Measurements from ENCODE around the gene TNN. TPM values are rescaled to one million over a fixed set of nuclear protein-coding genes. Genes with fewer than 3 reads are reported as not detected.

The TNN gene
- total RNA-seq, 2 donors from 2014 or later: 0.05 to 0.14 TPM

DNA sequence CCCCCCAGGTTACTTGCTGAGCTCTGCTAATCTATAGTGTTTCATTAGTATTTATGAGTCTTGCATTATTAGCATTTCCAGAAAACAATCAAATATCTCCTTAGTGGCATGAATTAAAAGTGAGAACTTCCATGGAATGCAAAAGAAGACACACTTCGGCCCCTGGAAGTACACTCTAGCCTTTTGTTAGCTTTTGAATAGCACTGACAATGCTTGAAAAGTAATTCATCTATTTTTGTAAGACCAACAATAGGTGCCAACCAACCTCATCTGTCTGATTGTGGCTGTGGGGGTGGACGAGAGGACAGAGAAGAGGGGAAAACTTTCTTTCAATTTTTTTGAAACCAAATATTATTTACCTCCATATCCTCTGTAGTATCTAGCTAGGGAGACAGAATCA, 97.1 kb downstream of the TNN start:
- DNase-seq (ENCODE audit: low spot score): no peak
- intact Hi-C loops (cut with DNase I): no loop called here

- intact Hi-C loops (cut with DNase I): no loop called here
- DNase-seq (ENCODE audit: low spot score): no peak
These were observed 99.1 kb downstream of the TNN start for GRCh38 chr1:175166746-175167145.

DNA sequence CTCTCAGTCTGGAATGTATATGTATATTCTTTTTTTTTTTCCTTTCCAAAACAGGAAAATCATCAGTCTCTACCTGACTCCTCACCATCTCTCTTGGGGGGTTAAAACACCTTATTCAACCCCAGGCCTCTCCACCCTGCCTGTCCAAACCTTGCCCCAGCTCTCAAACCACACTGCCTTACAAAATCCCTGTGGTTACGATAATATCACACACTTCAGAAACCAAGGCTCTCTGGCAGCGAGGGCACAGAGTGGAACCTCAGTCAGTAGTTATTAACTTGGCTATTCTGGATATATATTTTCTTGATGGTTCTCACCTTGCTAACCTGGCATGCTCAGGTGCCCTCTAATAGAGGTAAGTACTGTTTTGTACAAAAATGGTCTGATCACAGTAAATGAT, 100.2 kb downstream of the TNN start:
- no peak for DNase-seq (ENCODE audit: low spot score)
- intact Hi-C loops (cut with DNase I): no loop called here

- DNase-seq (ENCODE audit: low spot score): no peak
- intact Hi-C loops (cut with DNase I): no loop called here
These were observed 101.1 kb downstream of the TNN start for GRCh38 chr1:175168782-175169181.

DNA sequence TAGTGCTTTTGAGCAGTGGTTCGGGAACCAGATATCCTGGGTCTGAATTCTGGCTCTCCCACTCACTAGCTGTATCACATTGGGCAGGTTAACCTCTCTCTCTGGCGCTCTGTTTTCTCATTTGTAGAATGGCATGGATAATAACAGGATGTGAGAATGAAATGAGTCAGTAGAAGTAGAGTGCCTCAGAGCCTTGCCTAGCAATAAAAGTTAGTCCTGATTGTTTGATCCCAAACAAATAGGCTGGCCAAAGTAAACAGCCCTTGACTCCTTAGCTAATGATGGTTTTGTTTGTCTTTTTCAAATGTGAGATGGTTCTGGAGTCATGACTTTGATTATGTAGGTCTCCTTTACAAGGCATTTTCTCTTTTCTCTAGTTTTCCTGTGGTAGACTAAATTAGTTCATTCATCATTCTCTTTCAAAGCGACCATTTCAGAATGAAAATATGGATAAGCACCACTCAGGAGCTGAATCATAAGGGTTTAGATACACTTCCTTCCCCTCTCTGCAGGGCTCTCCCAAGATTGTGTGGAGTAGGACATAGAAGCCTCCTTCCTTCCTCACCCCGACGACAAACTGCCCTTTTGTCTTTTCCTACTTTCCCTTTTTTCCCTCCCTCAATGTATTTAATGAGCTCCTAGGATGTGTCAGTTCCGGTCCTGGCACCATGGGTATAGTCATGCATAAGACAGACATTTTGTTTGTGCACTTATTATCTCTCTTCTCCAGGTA, 101.8 kb downstream of the TNN start:
- intact Hi-C loops (cut with DNase I): no loop called here

GRCh38 chr1:175171036-175171913, 103.6 kb downstream of the TNN start:
- intact Hi-C loops (cut with DNase I): no loop called here
- no peak for DNase-seq (ENCODE audit: low spot score)

More for the DNA sequence above, 101.8 kb downstream of the TNN start:
- DNase-seq (ENCODE audit: low spot score): no peak

GRCh38 chr1:175172503-175172902, 104.9 kb downstream of the TNN start:
- intact Hi-C loops (cut with DNase I): no loop called here
- DNase-seq (ENCODE audit: low spot score): no peak

DNA sequence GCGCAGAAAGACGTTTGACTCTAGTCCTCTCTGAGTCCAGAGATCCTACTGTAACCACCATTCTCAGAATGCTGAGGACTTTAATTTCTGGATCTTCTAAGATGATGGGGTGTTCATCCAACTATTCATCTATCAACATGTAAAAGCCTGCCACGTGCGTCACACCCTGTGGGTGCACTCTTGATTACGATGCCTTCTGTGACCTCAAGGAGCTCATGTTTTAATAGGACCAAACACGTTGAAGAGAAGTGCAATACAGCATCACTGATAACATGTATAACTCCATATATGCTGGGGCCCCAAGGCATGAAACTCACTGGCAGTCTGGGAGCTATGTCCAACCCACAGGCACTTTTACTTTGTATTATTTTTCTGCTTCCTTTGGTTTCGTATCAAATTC, 105.9 kb downstream of the TNN start:
- no peak for DNase-seq (ENCODE audit: low spot score)
- intact Hi-C loops (cut with DNase I): no loop called here

DNA sequence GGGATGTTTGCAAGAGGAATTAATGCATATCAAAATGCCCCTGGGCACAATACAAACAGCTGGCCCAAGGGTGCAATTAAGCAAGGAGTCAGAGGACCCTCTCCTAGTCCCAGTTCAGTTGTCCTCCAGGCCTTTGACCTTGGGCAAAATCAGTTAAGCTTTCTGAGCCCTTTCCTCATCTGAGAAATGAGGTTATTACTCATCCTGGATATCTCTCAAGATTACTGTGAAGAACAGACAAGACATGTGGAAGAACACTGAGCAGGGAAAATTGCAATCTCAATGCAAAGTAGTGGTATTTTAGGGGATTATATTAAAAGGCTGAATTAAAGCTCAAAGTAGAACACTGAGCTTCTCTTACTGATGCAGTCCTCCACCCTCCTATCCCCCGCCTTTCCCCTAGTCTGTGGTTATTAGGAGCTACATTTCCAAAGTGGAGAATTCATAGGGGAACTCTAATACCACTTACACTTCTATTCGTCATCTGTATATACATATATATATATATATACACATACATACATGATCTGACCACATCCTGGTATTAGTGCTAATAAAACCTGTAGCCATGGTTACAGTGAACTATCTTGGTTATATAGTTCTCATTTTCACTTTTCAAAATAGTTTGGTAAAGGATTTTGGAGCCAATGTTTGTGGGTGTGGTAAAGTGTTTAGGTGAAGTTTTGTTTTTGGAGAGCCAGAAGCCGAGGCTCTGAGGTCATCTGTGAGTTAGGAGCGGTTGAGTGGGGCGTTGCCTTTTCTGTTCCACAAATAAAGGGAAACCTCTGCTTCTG, 106.9 kb downstream of the TNN start:
- no peak for DNase-seq (ENCODE audit: low spot score)
- intact Hi-C loops (cut with DNase I): no loop called here

GRCh38 chr1:175176246-175176645, 108.6 kb downstream of the TNN start:
- DNase-seq (ENCODE audit: low spot score): no peak
- intact Hi-C loops (cut with DNase I): no loop called here

DNA sequence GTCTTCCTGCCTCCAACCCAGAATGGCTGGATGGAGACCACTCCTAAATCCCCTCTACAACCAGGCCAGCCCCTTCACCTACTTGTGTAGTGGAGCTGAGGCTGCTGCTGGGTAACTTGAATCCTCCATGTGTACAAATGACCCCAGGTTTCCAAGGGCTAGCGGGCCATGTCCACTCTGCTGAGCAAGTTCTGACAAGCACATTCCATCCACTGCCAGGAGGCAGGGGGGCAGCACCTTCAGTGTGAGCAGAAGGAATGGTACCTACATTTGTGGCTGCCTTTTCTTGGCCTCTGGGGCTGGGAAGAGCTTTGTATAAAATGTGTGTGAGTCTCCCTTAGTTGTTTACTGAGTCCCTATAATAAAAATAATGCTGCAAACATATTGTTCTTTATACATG, 110.4 kb downstream of the TNN start:
- intact Hi-C loops (cut with DNase I): no loop called here
- DNase-seq (ENCODE audit: low spot score): no peak

DNA sequence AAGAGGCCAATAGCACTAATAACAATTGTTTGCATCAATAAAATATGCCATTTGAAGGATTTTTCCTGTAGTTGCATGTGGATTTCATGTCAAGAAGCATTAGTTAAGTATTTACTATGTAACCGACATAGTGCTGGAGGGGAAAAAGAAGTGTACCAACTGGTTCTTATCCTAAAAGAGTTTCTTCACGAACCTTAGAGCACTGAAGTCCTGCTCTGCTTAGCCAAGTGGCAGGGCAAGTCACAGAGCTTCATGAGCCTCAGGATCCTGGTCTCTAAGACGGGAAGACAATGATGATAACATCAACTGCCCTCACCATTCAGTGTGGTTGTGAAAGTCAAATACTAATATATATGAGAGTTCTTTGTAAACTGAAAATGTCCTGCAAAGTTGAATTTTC, 110.8 kb downstream of the TNN start:
- intact Hi-C loops (cut with DNase I): no loop called here
- no peak for DNase-seq (ENCODE audit: low spot score)

DNA sequence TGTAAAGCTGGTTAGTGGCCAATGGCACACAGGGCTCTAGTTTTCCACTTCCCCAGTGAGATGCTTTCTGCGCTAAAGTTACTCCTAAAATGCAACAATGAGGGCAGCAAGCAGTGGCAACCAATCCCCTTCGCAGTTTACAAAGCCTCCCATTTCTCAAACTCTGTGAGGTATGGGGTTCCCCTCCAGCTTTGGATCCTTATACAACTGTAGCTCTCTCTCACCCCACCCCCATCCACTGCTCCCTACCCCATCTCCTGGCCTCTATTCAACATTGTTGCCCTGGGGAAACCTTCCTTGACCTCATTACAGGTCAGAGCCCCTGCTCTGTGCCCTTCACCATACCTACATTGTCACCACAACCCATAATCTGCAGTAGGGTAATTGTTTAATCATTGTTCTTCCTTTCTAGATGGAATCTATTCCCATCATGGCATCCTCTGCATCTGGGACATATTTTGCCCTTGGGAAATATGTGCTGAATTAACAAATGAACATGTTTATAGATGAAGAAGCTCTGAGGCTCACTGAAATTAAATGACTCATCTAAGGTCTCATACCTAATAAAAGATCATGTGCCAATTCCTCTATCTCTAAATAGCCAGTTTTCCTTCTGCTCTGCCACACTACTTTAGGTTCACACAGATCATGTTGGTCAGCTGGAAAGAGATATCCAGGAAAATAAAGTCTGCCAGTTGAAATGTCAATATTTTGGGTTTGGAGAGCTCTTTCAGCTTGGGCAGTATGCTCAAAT, 112.4 kb downstream of the TNN start:
- intact Hi-C loops (cut with DNase I): no loop called here
- DNase-seq (ENCODE audit: low spot score): no peak

GRCh38 chr1:175182201-175182746, 114.6 kb downstream of the TNN start:
- intact Hi-C loops (cut with DNase I): no loop called here
- no peak for DNase-seq (ENCODE audit: low spot score)

GRCh38 chr1:175183586-175183985, 116.0 kb downstream of the TNN start:
- DNase-seq (ENCODE audit: low spot score): no peak
- intact Hi-C loops (cut with DNase I): no loop called here

GRCh38 chr1:175185903-175186302, 118.3 kb downstream of the TNN start:
- no peak for DNase-seq (ENCODE audit: low spot score)
- intact Hi-C loops (cut with DNase I): no loop called here

- intact Hi-C loops (cut with DNase I): no loop called here
- DNase-seq (ENCODE audit: low spot score): no peak
These were observed 119.0 kb downstream of the TNN start for GRCh38 chr1:175186433-175187160.

DNA sequence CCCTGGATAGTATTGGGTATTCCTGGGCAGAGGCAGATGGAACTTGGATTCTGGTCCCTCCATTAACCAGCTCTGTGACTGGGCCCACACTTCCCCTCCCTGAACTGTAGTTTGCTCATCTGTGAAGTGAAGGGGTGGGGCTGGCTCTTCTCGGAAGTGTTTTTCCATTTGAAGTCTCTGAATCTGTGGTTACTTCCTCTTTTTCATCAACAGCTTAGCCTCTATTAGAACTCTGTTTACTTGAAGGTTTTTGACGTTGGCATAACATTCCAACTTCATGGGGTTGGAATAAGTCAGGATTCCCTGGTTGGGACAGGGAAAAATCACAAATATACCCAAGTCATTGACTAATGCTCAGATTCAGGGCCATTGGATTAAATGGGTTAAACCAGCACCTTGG, 121.3 kb downstream of the TNN start:
- DNase-seq (ENCODE audit: low spot score): no peak
- intact Hi-C loops (cut with DNase I): no loop called here
